Psoas muscle (tissue), 8 donors: ENCODE measurements around the gene SLC35B2. TPM values are rescaled to one million over a fixed set of nuclear protein-coding genes. Genes with fewer than 3 reads are reported as not detected.
A peak's percentile ranks its signal among the peaks of the same experiment; 100 is the strongest.

Experiments used
- ATAC-seq, 4 donors: fragments of 200-7000 bp; cut with Tn5 transposase; one replicate each; pipeline ENCODE4 v1.9.1; 2020; ENCODE audit warnings: moderate library complexity in 3 of 4, mild to moderate bottlenecking in 2 of 4
- DNase-seq, 2 donors: peaks; one replicate each; pipeline ENCODE4 v3.0.0-alpha.2; 2020
- H3K27ac ChIP-seq: fragments of 200-600 bp; one replicate; pipeline ENCODE4 v1.8.0; 2022
- H3K27me3 ChIP-seq, 3 donors: fragments of 200-600 bp in 1 of 3; one replicate each; pipeline versions ENCODE4 v1.6.1 to v1.8.0; 2013 to 2022; ENCODE audit warnings: low read length in 2 of 3, mild to moderate bottlenecking in 2 of 3, moderate library complexity in 1 of 3; ENCODE audit not compliant: insufficient read depth in 3 of 3
- H3K36me3 ChIP-seq, 2 donors: fragments of 200-600 bp in 1 of 2; one replicate each; pipeline versions ENCODE4 v1.6.1 to v1.8.0; 2013 to 2022; ENCODE audit warnings: low read depth in 1 of 2, mild to moderate bottlenecking in 1 of 2, moderate library complexity in 1 of 2; ENCODE audit not compliant: insufficient read depth in 1 of 2
- H3K4me1 ChIP-seq: fragments of 200-600 bp; one replicate; pipeline ENCODE4 v1.8.0; 2022
- H3K4me3 ChIP-seq: fragments of 200-600 bp; one replicate; pipeline ENCODE4 v1.8.0; 2022; ENCODE audit warnings: mild to moderate bottlenecking
- H3K9me3 ChIP-seq: fragments of 200-600 bp; one replicate; pipeline ENCODE4 v1.8.0; 2022
- CTCF ChIP-seq: fragments of 200-600 bp; IDR thresholded peaks from one replicate; pipeline ENCODE4 v1.8.0; 2022; ENCODE audit warnings: antibody characterized with exemption
- WGBS, 3 donors: extraction: QIAGEN DNeasy Blood & Tissue Kit; methylation state at CpG; one replicate each; pipeline versions ENCODE4 v1.1.6 to v1.1.7; 2013; 5-methylcytosine and 5-hydroxymethylcytosine counted together
- intact Hi-C, 2 donors: fragments of 100-400 bp; cut with DNase I; formaldehyde crosslinking; loops; one replicate each; pipeline versions ENCODE4 v1.11.0 to v1.14.2; 2022
- polyA plus RNA-seq, 3 donors: library from polyadenylated mRNA; stranded (reverse); fragments of 200-250 nt; gene quantifications; one replicate each; pipeline ENCODE4 v1.2.3, GENCODE V29; 2013
- total RNA-seq, 4 donors: library from RNA; stranded (reverse); fragmentation: NEBNext Ultra II Directional in 2 of 4; extraction: Animal tissue kit (Norgen Biotek cat#: 25700) in 2 of 4; gene quantifications; one replicate each; pipeline versions ENCODE4 v1.2.1 to v1.2.4, GENCODE V29; 2021 to 2023
- donor health status: healthy with polysubstance abuse.
- donor health status: DM: no; HTN: no; CAD: no; lungs with moderate emphysema.
- donor health status: Bipolar disorder and iron deficiency.
- donor health status: healthy.
- donor health status: DM: yes; HTN: yes; CAD: no.
- donor health status: DM: no; HTN: no; CAD: no.
- donor health status: DM: no; HTN: no; CAD: no.
- donor health status: DM: yes; HTN: yes; CAD: no.

The SLC35B2 gene
- total and polyA plus RNA-seq, 7 donors: 10.9 to 23.6 (median 20.8) TPM

- H3K27me3 ChIP-seq: no peaks in the 10 kb centered on the region
- peak overlapping the region; percentile 87 for H3K27ac ChIP-seq
- WGBS, 3 donors: 54 to 62% (median 57%) methylated on average over 28 of the region's 28 CpGs
- H3K4me1 ChIP-seq: peaks cover 53% of the 10 kb centered on the region
- intact Hi-C loops: loop anchor here in 1 of 2 donors (5.0 kb wide), 2 partner anchors 38 to 118 kb away; no protein-coding TSS in a partner anchor
- peak overlapping the region; percentile 61 for H3K4me3 ChIP-seq
- ATAC-seq: no peak
- H3K36me3 ChIP-seq: no peaks in the 10 kb centered on the region
- H3K9me3 ChIP-seq: no peaks in the 10 kb centered on the region
- TF ChIP-seq CTCF: no peak
- no peak for DNase-seq
Observed at GRCh38 chr6:44219815-44220784, 37.2 kb downstream of the SLC35B2 start.

GRCh38 chr6:44219053-44219814, 38.1 kb downstream of the SLC35B2 start:
- H3K4me3 ChIP-seq: peak overlapping the region; percentile 61
- peak; percentile 33 to 51 (median 42) for ATAC-seq
- 8 to 12% (median 9%) methylated on average over 21 to 45 of the region's 45 CpGs for WGBS, 3 donors
- H3K27ac ChIP-seq: peak overlapping the region; percentile 87
- peak; percentile 87 to 90 for DNase-seq
- TF ChIP-seq CTCF: no peak
- no peaks in the 10 kb centered on the region for H3K9me3 ChIP-seq
- no peaks in the 10 kb centered on the region for H3K27me3 ChIP-seq
- intact Hi-C loops: loop anchor here in 1 of 2 donors (5.0 kb wide), 2 partner anchors 37 to 117 kb away; no protein-coding TSS in a partner anchor
- peaks cover 45% of the 10 kb centered on the region for H3K4me1 ChIP-seq
- no peaks in the 10 kb centered on the region for H3K36me3 ChIP-seq

- peaks cover 37% of the 10 kb centered on the region for H3K4me1 ChIP-seq
- WGBS, 3 donors: 23 to 43% (median 33%) methylated on average over 14 to 16 of the region's 16 CpGs
- no peak overlapping the region for H3K4me3 ChIP-seq
- TF ChIP-seq CTCF: no peak
- no peaks in the 10 kb centered on the region for H3K36me3 ChIP-seq
- intact Hi-C loops: loop anchor here in 1 of 2 donors (5.0 kb wide), 2 partner anchors 35 to 115 kb away; no protein-coding TSS in a partner anchor
- DNase-seq (peak; percentile 73 to 89), ATAC-seq (peak; percentile 49 to 68 (median 62))
- no peaks in the 10 kb centered on the region for H3K27me3 ChIP-seq
- H3K9me3 ChIP-seq: no peaks in the 10 kb centered on the region
- peak overlapping the region; percentile 87 for H3K27ac ChIP-seq
Observed at GRCh38 chr6:44217332-44218143, 39.8 kb downstream of the SLC35B2 start.

- no peak for ATAC-seq
- no peaks in the 10 kb centered on the region for H3K9me3 ChIP-seq
- no peak for DNase-seq
- no peak for TF ChIP-seq CTCF
- H3K27ac ChIP-seq: peak within 1 kb of the TSS; percentile 87
- 30 to 43% (median 36%) methylated on average over 7 of the region's 7 CpGs for WGBS, 3 donors
- H3K36me3 ChIP-seq: no peaks in the 10 kb centered on the region
- H3K4me3 ChIP-seq: no peak within 1 kb of the TSS
- peaks cover 35% of the 10 kb centered on the region for H3K4me1 ChIP-seq
- H3K27me3 ChIP-seq: no peaks in the 10 kb centered on the region
- intact Hi-C loops: loop anchor here in 1 of 2 donors (5.0 kb wide), 2 partner anchors 35 to 115 kb away; no protein-coding TSS in a partner anchor
Observed at GRCh38 chr6:44216677-44217331, 40.5 kb downstream of the SLC35B2 start, which contains the start of gene MYMX. Gene MYMX (plus strand): TSS chr6:44216926. CDS start chr6:44217472, 546 bp downstream.
